MM.1S (cell line): Measurements from ENCODE around the gene TJAP1.

Source experiments
- DNase-seq: peaks from one replicate; pipeline ENCODE4 v3.0.0-alpha.2; 2015
- H2AFZ ChIP-seq: fragments of 300-600 bp; sonication (generic); 2 replicates; pipeline ENCODE4 v1.6.0; 2016; ENCODE audit warnings: antibody characterized with exemption, low read length
- H3F3A ChIP-seq: fragments of 300-600 bp; sonication (generic); 2 replicates; pipeline ENCODE4 v1.6.1; 2016; ENCODE audit warnings: mild to moderate bottlenecking, antibody characterized with exemption, low read length, moderate library complexity, mixed read lengths; ENCODE audit not compliant: insufficient read depth
- H3K27ac ChIP-seq: fragments of 300-600 bp; sonication (generic); 2 replicates; pipeline ENCODE4 v1.5.1; 2016; ENCODE audit warnings: mild to moderate bottlenecking, low read length
- H3K27me3 ChIP-seq: fragments of 300-600 bp; sonication (generic); replicated peaks from 2 replicates; pipeline ENCODE4 v1.6.0; 2016; ENCODE audit warnings: low read length; ENCODE audit not compliant: insufficient read depth
- H3K36me3 ChIP-seq: fragments of 300-600 bp; sonication (generic); replicated peaks from 2 replicates; pipeline ENCODE4 v1.6.1; 2016; ENCODE audit warnings: mild to moderate bottlenecking, low read length, mixed read lengths; ENCODE audit not compliant: insufficient read depth
- H3K4me1 ChIP-seq: fragments of 300-600 bp; sonication (generic); 2 replicates; pipeline ENCODE4 v1.6.1; 2016; ENCODE audit warnings: low read length, mixed read lengths
- H3K4me2 ChIP-seq: fragments of 300-600 bp; sonication (generic); 2 replicates; pipeline ENCODE4 v1.6.0; 2016; ENCODE audit warnings: low read depth, low read length
- H3K4me3 ChIP-seq: fragments of 300-600 bp; sonication (generic); 2 replicates; pipeline ENCODE4 v1.5.1; 2016; ENCODE audit warnings: low read length, mixed read lengths
- H3K79me2 ChIP-seq: fragments of 300-600 bp; sonication (generic); 2 replicates; pipeline ENCODE4 v1.6.1; 2016; ENCODE audit warnings: mixed run types, low read length, mixed read lengths
- H3K9ac ChIP-seq: fragments of 300-600 bp; sonication (generic); 2 replicates; pipeline ENCODE4 v1.6.1; 2016; ENCODE audit warnings: low read length, mixed read lengths
- H3K9me2 ChIP-seq: fragments of 300-600 bp; sonication (generic); replicated peaks from 2 replicates; pipeline ENCODE4 v1.6.1; 2016; ENCODE audit warnings: mild to moderate bottlenecking, low read length, mixed read lengths; ENCODE audit not compliant: insufficient read depth
- H3K9me3 ChIP-seq: fragments of 300-600 bp; sonication (generic); replicated peaks from 2 replicates; pipeline ENCODE4 v1.6.1; 2016; ENCODE audit warnings: mild to moderate bottlenecking, low read length, mixed read lengths; ENCODE audit not compliant: insufficient read depth
- H4K20me1 ChIP-seq: fragments of 300-600 bp; sonication (generic); 2 replicates; pipeline ENCODE4 v1.6.1; 2016; ENCODE audit warnings: mild to moderate bottlenecking, low read length, moderate library complexity, mixed read lengths; ENCODE audit not compliant: insufficient read depth
- EZH2 ChIP-seq: fragments of 300-600 bp; sonication (generic); optimal IDR thresholded peaks from 2 replicates; pipeline ENCODE3; 2017; ENCODE audit warnings: low read depth, mild to moderate bottlenecking, antibody characterized with exemption, low read length, mixed read lengths
- EZH2phosphoT487 ChIP-seq: fragments of 300-600 bp; sonication (generic); IDR thresholded peaks from 2 replicates; pipeline ENCODE4 v1.6.1; 2018; ENCODE audit warnings: antibody characterized with exemption, low read length
- TF ChIP-seq, protein P1 (sequence below): fragments of 300-600 bp; sonication (generic); IDR thresholded peaks from 2 replicates; pipeline ENCODE4 v1.5.1; 2016; ENCODE audit warnings: antibody characterized with exemption, low read length, mixed read lengths

The TJAP1 gene

DNA sequence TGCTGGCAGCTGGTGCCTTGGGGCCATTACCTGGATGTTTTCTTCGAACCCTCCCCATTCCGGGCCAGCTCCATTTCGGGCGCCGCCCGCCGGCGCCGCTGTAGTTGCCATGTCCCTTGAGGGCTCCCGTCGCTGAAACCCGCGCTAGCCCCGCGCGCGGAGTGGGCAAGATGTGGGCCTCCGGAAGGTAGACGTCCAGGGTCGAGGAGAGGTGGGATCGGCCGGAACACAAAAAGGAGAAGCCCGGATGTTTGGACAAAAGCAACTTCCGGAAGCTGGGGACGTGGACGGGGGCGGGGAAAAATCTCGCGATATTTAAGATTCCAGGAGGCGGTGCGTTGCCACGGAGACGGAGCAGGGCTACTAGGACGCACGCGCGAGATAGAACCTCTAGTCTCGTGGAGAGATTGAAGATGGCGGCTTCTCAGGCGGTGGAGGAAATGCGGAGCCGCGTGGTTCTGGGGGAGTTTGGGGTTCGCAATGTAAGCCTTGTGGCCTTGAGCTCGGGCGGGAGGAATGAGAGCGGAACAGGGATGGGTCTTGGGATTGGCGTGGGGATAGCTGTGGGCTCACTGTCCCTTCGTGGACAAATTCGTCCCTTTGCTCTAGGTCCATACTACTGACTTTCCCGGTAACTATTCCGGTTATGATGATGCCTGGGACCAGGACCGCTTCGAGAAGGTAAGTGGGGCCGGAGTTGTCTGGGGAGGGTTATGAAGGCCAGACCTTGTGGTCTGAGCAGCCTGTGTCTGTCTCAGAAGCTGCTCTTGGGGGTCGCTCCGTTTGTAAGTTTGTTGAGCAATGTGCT is 39.5 kb downstream of the TJAP1 start, which contains the start of the genes POLR1C and YIPF3:
POLR1C (plus strand) TSS at position 393 of the 808 bp plus-strand sequence; CDS start at position 414, 21 bp downstream.
YIPF3 (minus strand) TSS at position 230 of the 808 bp plus-strand sequence; CDS start at position 111, 119 bp downstream.
- H3K4me1 ChIP-seq = peaks cover 12% of the 10 kb centered on the region; the same call in 1 of the 2 replicates
- no peaks in the 10 kb centered on the region for H4K20me1 ChIP-seq
- no peaks in the 10 kb centered on the region for H3K27me3 ChIP-seq
- peaks cover 13% of the 10 kb centered on the region for H3K36me3 ChIP-seq
- H3F3A ChIP-seq = 0 out of 2 replicates have a peak, but pooled peaks cover 2% of the 10 kb centered on the region
- H3K9me2 ChIP-seq = no peaks in the 10 kb centered on the region
- H3K27ac ChIP-seq = peak within 1 kb of the TSS; percentile 33; the same call in 1 of the 2 replicates
- peak within 1 kb of the TSS; percentile 93 for H3K9ac ChIP-seq
- peak within 1 kb of the TSS; percentile 85 for H3K4me2 ChIP-seq
- H3K79me2 ChIP-seq = peaks cover 60% of the 10 kb centered on the region
- DNase-seq = peak; percentile 98
- TF ChIP-seq EZH2phosphoT487 = no peak
- no peak for TF ChIP-seq EZH2
- TF ChIP-seq, protein P1, sequence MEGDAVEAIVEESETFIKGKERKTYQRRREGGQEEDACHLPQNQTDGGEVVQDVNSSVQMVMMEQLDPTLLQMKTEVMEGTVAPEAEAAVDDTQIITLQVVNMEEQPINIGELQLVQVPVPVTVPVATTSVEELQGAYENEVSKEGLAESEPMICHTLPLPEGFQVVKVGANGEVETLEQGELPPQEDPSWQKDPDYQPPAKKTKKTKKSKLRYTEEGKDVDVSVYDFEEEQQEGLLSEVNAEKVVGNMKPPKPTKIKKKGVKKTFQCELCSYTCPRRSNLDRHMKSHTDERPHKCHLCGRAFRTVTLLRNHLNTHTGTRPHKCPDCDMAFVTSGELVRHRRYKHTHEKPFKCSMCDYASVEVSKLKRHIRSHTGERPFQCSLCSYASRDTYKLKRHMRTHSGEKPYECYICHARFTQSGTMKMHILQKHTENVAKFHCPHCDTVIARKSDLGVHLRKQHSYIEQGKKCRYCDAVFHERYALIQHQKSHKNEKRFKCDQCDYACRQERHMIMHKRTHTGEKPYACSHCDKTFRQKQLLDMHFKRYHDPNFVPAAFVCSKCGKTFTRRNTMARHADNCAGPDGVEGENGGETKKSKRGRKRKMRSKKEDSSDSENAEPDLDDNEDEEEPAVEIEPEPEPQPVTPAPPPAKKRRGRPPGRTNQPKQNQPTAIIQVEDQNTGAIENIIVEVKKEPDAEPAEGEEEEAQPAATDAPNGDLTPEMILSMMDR = no peak
- peak within 1 kb of the TSS; percentile 69 for H2AFZ ChIP-seq
- H3K4me3 ChIP-seq = peak within 1 kb of the TSS; percentile 99
- H3K9me3 ChIP-seq = no peaks in the 10 kb centered on the region

GRCh38 chr6:43517505-43518357 is 40.4 kb downstream of the TJAP1 start:
- H3K9ac ChIP-seq = peak overlapping the region; percentile 93
- H2AFZ ChIP-seq = peak overlapping the region; percentile 56
- TF ChIP-seq EZH2 (no peak), EZH2phosphoT487 (no peak)
- no peaks in the 10 kb centered on the region for H3K9me2 ChIP-seq
- 0 out of 2 replicates have a peak, but pooled peaks cover 4% of the 10 kb centered on the region for H3F3A ChIP-seq
- H3K9me3 ChIP-seq = no peaks in the 10 kb centered on the region
- peak overlapping the region; percentile 24; the same call in 1 of the 2 replicates for H3K27ac ChIP-seq
- peaks cover 60% of the 10 kb centered on the region for H3K79me2 ChIP-seq
- H3K4me1 ChIP-seq = peaks cover 12% of the 10 kb centered on the region; the same call in 1 of the 2 replicates
- DNase-seq = no peak
- H3K4me3 ChIP-seq = peak overlapping the region; percentile 99
- peaks cover 13% of the 10 kb centered on the region for H3K36me3 ChIP-seq
- no peaks in the 10 kb centered on the region for H4K20me1 ChIP-seq
- peak overlapping the region; percentile 74 for H3K4me2 ChIP-seq
- H3K27me3 ChIP-seq = no peaks in the 10 kb centered on the region

GRCh38 chr6:43520097-43520496 is 42.7 kb downstream of the TJAP1 start:
- Histone ChIP-seq H2AFZ (no peak overlapping the region), H4K20me1 (no peaks in the 10 kb centered on the region), H3K4me3 (no peak overlapping the region), H3F3A (0 out of 2 replicates have a peak, but pooled peaks cover 4% of the 10 kb centered on the region), H3K36me3 (peaks cover 13% of the 10 kb centered on the region), H3K9ac (no peak overlapping the region), H3K4me2 (no peak overlapping the region), H3K9me2 (no peaks in the 10 kb centered on the region), H3K4me1 (peaks cover 12% of the 10 kb centered on the region; the same call in 1 of the 2 replicates), H3K27me3 (no peaks in the 10 kb centered on the region), H3K9me3 (no peaks in the 10 kb centered on the region), H3K27ac (no peak overlapping the region), H3K79me2 (peaks cover 53% of the 10 kb centered on the region)
- DNase-seq = no peak
- TF ChIP-seq EZH2 = no peak
- TF ChIP-seq, protein P1 = no peak
- no peak for TF ChIP-seq EZH2phosphoT487
